ENCODE results near the gene SYT9. TPM values are rescaled to one million over a fixed set of nuclear protein-coding genes. Genes with fewer than 3 reads are reported as not detected.

SYT9 gene
- total and polyA plus RNA-seq, 3 donors from 2014 or later, result 2.7 to 4.1 (median 3.1) TPM

GRCh38 chr11:7384691-7385090 is 133.0 kb downstream of the SYT9 start:
- TF ChIP-seq POLR2A (IDR thresholded peaks at IDR 0.05) (no peak), CTCF (IDR thresholded peaks at IDR 0.05) (no peak)
- no peak overlapping the region for H3K27ac ChIP-seq
- H3K9me3 ChIP-seq, result no peaks in the 10 kb centered on the region
- no peaks in the 10 kb centered on the region for H3K27me3 ChIP-seq
- no peaks in the 10 kb centered on the region for H3K4me1 ChIP-seq
- intact Hi-C loops (cut with DNase I; ENCODE audit: low total_unique reads), result no loop called here
- no peak for DNase-seq
- no peaks in the 10 kb centered on the region for H3K36me3 ChIP-seq (ENCODE audit: low read depth, missing control alignments)
- H3K4me3 ChIP-seq, result no peak overlapping the region

GRCh38 chr11:7385532-7385931 is 133.8 kb downstream of the SYT9 start:
- intact Hi-C loops (cut with DNase I; ENCODE audit: low total_unique reads), result no loop called here

GRCh38 chr11:7413961-7414915 is 162.5 kb downstream of the SYT9 start:
- no peak for DNase-seq
- H3K36me3 ChIP-seq (ENCODE audit: low read depth, missing control alignments), result no peaks in the 10 kb centered on the region
- no peak overlapping the region for H3K27ac ChIP-seq
- H3K4me1 ChIP-seq, result no peaks in the 10 kb centered on the region
- 56 to 77% methylated on average over 7 to 8 of the region's 8 CpGs for WGBS, 2 donors
- no peak for TF ChIP-seq CTCF (IDR thresholded peaks at IDR 0.05)
- TF ChIP-seq POLR2A (IDR thresholded peaks at IDR 0.05), result no peak
- intact Hi-C loops (cut with DNase I; ENCODE audit: low total_unique reads), result no loop called here
- no peaks in the 10 kb centered on the region for H3K9me3 ChIP-seq
- H3K27me3 ChIP-seq, result no peaks in the 10 kb centered on the region
- no peak overlapping the region for H3K4me3 ChIP-seq

More at GRCh38 chr11:7385532-7385931, 133.8 kb downstream of the SYT9 start:
- Histone ChIP-seq H3K27me3 (no peaks in the 10 kb centered on the region), H3K36me3 (ENCODE audit: low read depth, missing control alignments) (no peaks in the 10 kb centered on the region), H3K9me3 (no peaks in the 10 kb centered on the region), H3K4me3 (no peak overlapping the region), H3K27ac (no peak overlapping the region), H3K4me1 (no peaks in the 10 kb centered on the region)
- TF ChIP-seq CTCF (IDR thresholded peaks at IDR 0.05) (no peak), POLR2A (IDR thresholded peaks at IDR 0.05) (no peak)
- WGBS, 2 donors, result 46 to 57% methylated on average over 1 of the region's 1 CpG
- no peak for DNase-seq

GRCh38 chr11:7414973-7415817 is 163.5 kb downstream of the SYT9 start:
- intact Hi-C loops (cut with DNase I; ENCODE audit: low total_unique reads), result no loop called here
- no peak overlapping the region for H3K27ac ChIP-seq
- WGBS, 2 donors, result 60 to 65% methylated on average over 13 to 14 of the region's 14 CpGs

More at GRCh38 chr11:7414973-7415817, 163.5 kb downstream of the SYT9 start:
- TF ChIP-seq CTCF (IDR thresholded peaks at IDR 0.05) (no peak), POLR2A (IDR thresholded peaks at IDR 0.05) (no peak)
- no peak for DNase-seq
- Histone ChIP-seq H3K9me3 (no peaks in the 10 kb centered on the region), H3K27me3 (no peaks in the 10 kb centered on the region), H3K36me3 (ENCODE audit: low read depth, missing control alignments) (no peaks in the 10 kb centered on the region), H3K4me1 (no peaks in the 10 kb centered on the region), H3K4me3 (no peak overlapping the region)
